HG03064 (cell line): Measurements from ENCODE around the gene AFG1L.
"Not testable (repeated sequence)": the region's sequence is repeated elsewhere in the genome, so short reads cannot be mapped to it uniquely, and the experiment has no call there.

ENCODE experiments used
- ATAC-seq: cut with Tn5 transposase; IDR thresholded peaks from one replicate; pipeline ENCODE4 v1.9.1; 2021; ENCODE audit warnings: low read depth; ENCODE audit not compliant: unreplicated experiment

Gene AFG1L

GRCh38 chr6:108343894-108344293 lies 49.0 kb downstream of the AFG1L start:
- ATAC-seq = no peak

GRCh38 chr6:108348655-108349349 lies 53.9 kb downstream of the AFG1L start:
- peak; percentile 81 for ATAC-seq

GRCh38 chr6:108350528-108350927 lies 55.7 kb downstream of the AFG1L start:
- ATAC-seq = no peak

- no peak for ATAC-seq
These were observed 59.0 kb downstream of the AFG1L start for GRCh38 chr6:108353853-108354252.

GRCh38 chr6:108355120-108355519 lies 60.3 kb downstream of the AFG1L start:
- ATAC-seq = no peak

- no peak for ATAC-seq
These were observed 61.0 kb downstream of the AFG1L start for GRCh38 chr6:108355890-108356289.

- ATAC-seq = no peak
These were observed 65.3 kb downstream of the AFG1L start for GRCh38 chr6:108359901-108360882.

GRCh38 chr6:108360919-108361311 lies 66.1 kb downstream of the AFG1L start:
- ATAC-seq = no peak

- no peak for ATAC-seq
These were observed 66.6 kb downstream of the AFG1L start for GRCh38 chr6:108361312-108361932.

GRCh38 chr6:108362455-108362854 lies 67.6 kb downstream of the AFG1L start:
- ATAC-seq = no peak

GRCh38 chr6:108363113-108363512 lies 68.3 kb downstream of the AFG1L start:
- no peak for ATAC-seq

GRCh38 chr6:108363889-108364313 lies 69.0 kb downstream of the AFG1L start:
- ATAC-seq = no peak

GRCh38 chr6:108364470-108364869 lies 69.6 kb downstream of the AFG1L start:
- ATAC-seq = no peak

GRCh38 chr6:108365478-108365877 lies 70.6 kb downstream of the AFG1L start:
- ATAC-seq = no peak

GRCh38 chr6:108366236-108366635 lies 71.4 kb downstream of the AFG1L start:
- ATAC-seq = no peak

GRCh38 chr6:108368431-108369030 lies 73.7 kb downstream of the AFG1L start:
- no peak for ATAC-seq

GRCh38 chr6:108380876-108381275 lies 86.0 kb downstream of the AFG1L start:
- ATAC-seq = no peak

GRCh38 chr6:108383981-108384380 lies 89.1 kb downstream of the AFG1L start:
- ATAC-seq = no peak

- not testable (repeated sequence) for ATAC-seq
These were observed 94.3 kb downstream of the AFG1L start for GRCh38 chr6:108389190-108389589.

GRCh38 chr6:108395297-108395696 lies 100.4 kb downstream of the AFG1L start:
- no peak for ATAC-seq

GRCh38 chr6:108403236-108403635 lies 108.4 kb downstream of the AFG1L start:
- ATAC-seq = no peak
